ENCODE results near the gene ZNF483. TPM values are rescaled to one million over a fixed set of nuclear protein-coding genes. Genes with fewer than 3 reads are reported as not detected.
"Not testable (repeated sequence)": the region's sequence is repeated elsewhere in the genome, so short reads cannot be mapped to it uniquely, and the experiment has no call there.

Gene ZNF483
- total RNA-seq, 4 donors from 2014 or later = 26.2 to 82.4 (median 36.0) TPM

GRCh38 chr9:111542497-111543254 is 17.7 kb downstream of the ZNF483 start:
- Histone ChIP-seq H3K36me3 (peaks cover 33 to 38% of the 10 kb centered on the region in 2 donors), H3K4me3 (replicated peaks in 1 of 3) (no peak overlapping the region), H3K4me1 (no peaks in the 10 kb centered on the region), H3K27ac (no peak overlapping the region), H3K27me3 (no peaks in the 10 kb centered on the region), H3K9me3 (peaks cover 19% of the 10 kb centered on the region)
- no peak for TF ChIP-seq POLR2A (IDR thresholded peaks at IDR 0.05)
- intact Hi-C loops (cut with DNase I) = loop anchor here (10.0 kb wide), 1 partner anchor 1502 kb away; no protein-coding TSS in a partner anchor
- no peak for DNase-seq
- WGBS, 2 donors = 97 to 98% methylated on average over 11 of the region's 11 CpGs

- Histone ChIP-seq H3K27me3 (no peaks in the 10 kb centered on the region), H3K4me1 (no peaks in the 10 kb centered on the region), H3K9me3 (peaks cover 13% of the 10 kb centered on the region), H3K4me3 (replicated peaks in 1 of 3) (no peak overlapping the region), H3K27ac (no peak overlapping the region), H3K36me3 (peaks cover 3 to 11% of the 10 kb centered on the region in 2 donors)
- intact Hi-C loops (cut with DNase I) = loop anchor here (10.0 kb wide), 1 partner anchor 1496 kb away; no protein-coding TSS in a partner anchor
- no peak for TF ChIP-seq CTCF (IDR thresholded peaks at IDR 0.05)
- WGBS, 2 donors = 94% methylated on average over 2 of the region's 2 CpGs
- no peak for DNase-seq
Observed at GRCh38 chr9:111548623-111549022, 23.6 kb downstream of the ZNF483 start.

- 88 to 96% methylated on average over 2 of the region's 2 CpGs for WGBS, 2 donors
- H3K4me3 ChIP-seq (replicated peaks in 1 of 3); H3K9me3 ChIP-seq; H3K27ac ChIP-seq; H3K36me3 ChIP-seq; H3K4me1 ChIP-seq; DNase-seq; intact Hi-C loops (cut with DNase I); H3K27me3 ChIP-seq: not testable (repeated sequence)
Observed at GRCh38 chr9:111555425-111555824, 30.4 kb downstream of the ZNF483 start.

- DNase-seq = no peak
- Histone ChIP-seq H3K36me3 (peaks cover 11% of the 10 kb centered on the region in 2 donors), H3K4me3 (replicated peaks in 1 of 3) (no peak overlapping the region), H3K4me1 (no peaks in the 10 kb centered on the region), H3K9me3 (no peaks in the 10 kb centered on the region), H3K27ac (no peak overlapping the region), H3K27me3 (no peaks in the 10 kb centered on the region)
- 93 to 94% methylated on average over 7 of the region's 7 CpGs for WGBS, 2 donors
- intact Hi-C loops (cut with DNase I) = no loop called here
- TF ChIP-seq CTCF (IDR thresholded peaks at IDR 0.05) = no peak
Observed at GRCh38 chr9:111559000-111559610, 34.1 kb downstream of the ZNF483 start.

GRCh38 chr9:111561165-111561719 is 36.3 kb downstream of the ZNF483 start:
- DNase-seq = no peak
- H3K9me3 ChIP-seq = no peaks in the 10 kb centered on the region
- H3K27me3 ChIP-seq = no peaks in the 10 kb centered on the region
- TF ChIP-seq CTCF (IDR thresholded peaks at IDR 0.05) = no peak
- no peak for TF ChIP-seq POLR2A (IDR thresholded peaks at IDR 0.05)
- H3K4me1 ChIP-seq = no peaks in the 10 kb centered on the region
- H3K27ac ChIP-seq = no peak overlapping the region
- H3K36me3 ChIP-seq = peaks cover 21 to 22% of the 10 kb centered on the region in 2 donors
- intact Hi-C loops (cut with DNase I) = no loop called here
- H3K4me3 ChIP-seq (replicated peaks in 1 of 3) = no peak overlapping the region

GRCh38 chr9:111566234-111566633 is 41.3 kb downstream of the ZNF483 start:
- H3K27me3 ChIP-seq = no peaks in the 10 kb centered on the region
- WGBS, 2 donors = 8 to 9% methylated on average over 1 of the region's 1 CpG
- H3K4me3 ChIP-seq (replicated peaks in 1 of 3) = no peak overlapping the region
- no peaks in the 10 kb centered on the region for H3K4me1 ChIP-seq
- TF ChIP-seq CTCF (IDR thresholded peaks at IDR 0.05) (no peak), POLR2A (IDR thresholded peaks at IDR 0.05) (no peak)
- intact Hi-C loops (cut with DNase I) = no loop called here
- DNase-seq = peak; percentile 37 to 47
- no peak overlapping the region for H3K27ac ChIP-seq
- peaks cover 48 to 57% of the 10 kb centered on the region in 2 donors for H3K36me3 ChIP-seq
- H3K9me3 ChIP-seq = no peaks in the 10 kb centered on the region

- peaks cover 44 to 67% of the 10 kb centered on the region in 2 donors for H3K36me3 ChIP-seq
- DNase-seq; H3K27ac ChIP-seq; H3K9me3 ChIP-seq; H3K4me3 ChIP-seq (replicated peaks in 1 of 3); H3K4me1 ChIP-seq; H3K27me3 ChIP-seq; intact Hi-C loops (cut with DNase I): not testable (repeated sequence)
- WGBS, 2 donors = 97% methylated on average over 4 of the region's 4 CpGs
Observed at GRCh38 chr9:111568127-111568526, 43.1 kb downstream of the ZNF483 start.
